ENCODE results near the gene EXOSC7. TPM values are rescaled to one million over a fixed set of nuclear protein-coding genes. Genes with fewer than 3 reads are reported as not detected.

The EXOSC7 gene
- total RNA-seq, result 28.8 and 54.8 TPM in 2 replicates

GRCh38 chr3:44976002-44976815 is at the start of gene EXOSC7, which contains the start of gene ZDHHC3:
Gene EXOSC7 (plus strand): TSS chr3:44976244. CDS start chr3:44976278, 34 bp downstream.
Gene ZDHHC3 (minus strand): TSS chr3:44976174. CDS start chr3:44959436, 16,738 bp downstream.

GRCh38 chr3:45026038-45026437 is 50.0 kb downstream of the EXOSC7 start, which contains the start of gene CLEC3B:
Gene CLEC3B (plus strand): TSS chr3:45026303. CDS start chr3:45026363, 60 bp downstream.

Other genes with a start within 250 kb of the EXOSC7 start
- gene ZNF501, start 246.6 kb upstream of the EXOSC7 start, total RNA-seq, result 2.4 and 2.9 TPM in 2 replicates
- 12.1 and 15.6 TPM in 2 replicates for gene KIAA1143, start 214.6 kb upstream of the EXOSC7 start, total RNA-seq
- gene KIF15, start 214.4 kb upstream of the EXOSC7 start, total RNA-seq, result 0.38 and 13.9 TPM in 2 replicates
- gene TMEM42, start 114.3 kb upstream of the EXOSC7 start, total RNA-seq, result 23.0 and 42.3 TPM in 2 replicates
- gene TGM4, start 101.6 kb upstream of the EXOSC7 start, total RNA-seq, result 0.13 and 0.65 TPM in 2 replicates
- gene ZDHHC3, start 70 bp upstream of the EXOSC7 start, total RNA-seq, result 68.9 and 87.6 TPM in 2 replicates
- 0.38 TPM in 1 of 2 replicates, not detected in the other for gene CLEC3B, start 50.1 kb downstream of the EXOSC7 start, total RNA-seq
- gene CDCP1, start 170.1 kb downstream of the EXOSC7 start, total RNA-seq, result 28.3 and 70.9 TPM in 2 replicates

Measured in mesangial cell (primary cell).